ENCODE results near the gene MMP26.

GRCh38 chr11:4671741-4672140 lies 32.8 kb upstream of the MMP26 start:
- no peak for TF ChIP-seq POLR2A (IDR thresholded peaks at IDR 0.05; ENCODE audit: low read length)
- no peak for TF ChIP-seq GATA1 (IDR thresholded peaks at IDR 0.05; ENCODE audit: low read depth, low read length)

Data from erythroblast (primary cell).